ENCODE measurements around the gene EGLN1. TPM values are rescaled to one million over a fixed set of nuclear protein-coding genes. Genes with fewer than 3 reads are reported as not detected.

EGLN1 gene
- total RNA-seq, 1 donor = 44.1 TPM

DNA sequence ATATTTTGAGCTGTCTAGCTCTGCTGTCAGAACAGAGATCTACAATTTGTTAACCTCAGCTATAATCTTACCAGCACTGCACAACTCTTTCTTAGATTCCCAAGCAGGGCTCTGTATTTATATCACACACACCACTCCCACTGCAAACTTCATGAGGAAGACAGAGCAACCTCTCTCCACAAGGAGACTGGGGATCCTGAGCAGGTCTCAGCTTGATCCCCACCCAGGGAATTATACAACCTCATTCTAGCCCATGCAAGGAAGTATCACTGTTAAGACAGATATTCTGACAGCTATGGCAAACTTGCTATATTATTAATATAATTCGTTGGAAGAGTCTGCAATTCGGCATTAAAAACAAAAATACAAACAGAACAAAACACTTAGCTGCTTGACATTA, 40.4 kb downstream of the EGLN1 start:
- no peak overlapping the region for H3K4me3 ChIP-seq (ENCODE audit: low read depth, low read length)
- TF ChIP-seq, protein P1, sequence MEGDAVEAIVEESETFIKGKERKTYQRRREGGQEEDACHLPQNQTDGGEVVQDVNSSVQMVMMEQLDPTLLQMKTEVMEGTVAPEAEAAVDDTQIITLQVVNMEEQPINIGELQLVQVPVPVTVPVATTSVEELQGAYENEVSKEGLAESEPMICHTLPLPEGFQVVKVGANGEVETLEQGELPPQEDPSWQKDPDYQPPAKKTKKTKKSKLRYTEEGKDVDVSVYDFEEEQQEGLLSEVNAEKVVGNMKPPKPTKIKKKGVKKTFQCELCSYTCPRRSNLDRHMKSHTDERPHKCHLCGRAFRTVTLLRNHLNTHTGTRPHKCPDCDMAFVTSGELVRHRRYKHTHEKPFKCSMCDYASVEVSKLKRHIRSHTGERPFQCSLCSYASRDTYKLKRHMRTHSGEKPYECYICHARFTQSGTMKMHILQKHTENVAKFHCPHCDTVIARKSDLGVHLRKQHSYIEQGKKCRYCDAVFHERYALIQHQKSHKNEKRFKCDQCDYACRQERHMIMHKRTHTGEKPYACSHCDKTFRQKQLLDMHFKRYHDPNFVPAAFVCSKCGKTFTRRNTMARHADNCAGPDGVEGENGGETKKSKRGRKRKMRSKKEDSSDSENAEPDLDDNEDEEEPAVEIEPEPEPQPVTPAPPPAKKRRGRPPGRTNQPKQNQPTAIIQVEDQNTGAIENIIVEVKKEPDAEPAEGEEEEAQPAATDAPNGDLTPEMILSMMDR (IDR thresholded peaks at IDR 0.05; ENCODE audit: insufficient read depth, low read length) = no peak
- DNase-seq (ENCODE audit: low read depth) = no peak

DNA sequence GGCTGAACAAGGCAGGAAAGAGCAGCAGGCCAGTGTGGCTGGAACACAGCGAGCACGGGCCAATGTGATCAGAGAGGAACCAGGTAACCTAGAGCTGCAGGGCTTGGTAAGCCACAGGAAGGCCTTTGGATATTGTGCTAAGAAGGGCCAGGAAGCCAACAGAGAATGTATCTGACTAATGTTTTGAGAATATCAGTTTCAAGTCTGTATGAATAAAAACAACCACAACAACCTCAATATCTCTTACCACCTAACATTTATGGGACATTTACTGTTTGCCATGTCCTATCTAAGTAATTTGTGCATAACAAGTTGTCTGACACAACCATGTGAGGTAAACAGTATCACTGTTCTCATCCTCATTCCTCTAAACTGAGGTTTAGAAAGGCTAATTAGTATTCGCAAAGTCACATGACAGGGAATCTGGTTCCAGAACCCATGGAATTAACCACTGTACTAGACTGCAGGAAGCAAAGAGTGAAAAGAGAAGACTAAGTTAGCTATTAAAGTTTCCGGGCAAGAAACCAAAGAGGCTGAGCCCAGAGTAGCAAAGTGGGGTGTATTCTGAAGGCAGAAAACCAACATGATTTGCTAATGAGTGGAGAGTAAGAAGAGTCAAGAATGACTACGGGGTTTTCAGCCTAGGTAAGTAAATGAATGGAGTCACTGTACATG, 45.1 kb downstream of the EGLN1 start:
- TF ChIP-seq, protein P1 (IDR thresholded peaks at IDR 0.05; ENCODE audit: insufficient read depth, low read length) = no peak
- DNase-seq (ENCODE audit: low read depth) = no peak
- no peak overlapping the region for H3K4me3 ChIP-seq (ENCODE audit: low read depth, low read length)

DNA sequence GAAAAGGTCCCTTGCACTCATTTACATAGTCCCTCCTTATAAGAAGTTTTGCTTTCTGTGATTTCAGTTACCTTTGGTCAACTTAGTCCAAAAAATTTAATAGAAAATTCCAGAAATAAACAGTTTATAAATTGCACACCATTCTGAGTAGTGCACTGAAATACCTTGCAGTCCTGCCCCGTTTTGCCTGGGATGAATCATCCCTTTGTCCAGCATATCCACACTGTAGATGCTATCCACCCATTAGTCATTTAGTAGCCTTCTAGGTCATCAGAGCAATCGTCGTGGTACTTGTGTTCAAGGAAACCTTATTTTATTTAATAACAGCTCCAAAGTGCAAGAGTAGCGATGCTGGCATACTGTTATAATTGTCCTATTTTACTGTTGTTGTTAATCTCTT, 46.0 kb downstream of the EGLN1 start:
- no peak for DNase-seq (ENCODE audit: low read depth)
- TF ChIP-seq, protein P1 (IDR thresholded peaks at IDR 0.05; ENCODE audit: insufficient read depth, low read length) = no peak
- H3K4me3 ChIP-seq (ENCODE audit: low read depth, low read length) = no peak overlapping the region

DNA sequence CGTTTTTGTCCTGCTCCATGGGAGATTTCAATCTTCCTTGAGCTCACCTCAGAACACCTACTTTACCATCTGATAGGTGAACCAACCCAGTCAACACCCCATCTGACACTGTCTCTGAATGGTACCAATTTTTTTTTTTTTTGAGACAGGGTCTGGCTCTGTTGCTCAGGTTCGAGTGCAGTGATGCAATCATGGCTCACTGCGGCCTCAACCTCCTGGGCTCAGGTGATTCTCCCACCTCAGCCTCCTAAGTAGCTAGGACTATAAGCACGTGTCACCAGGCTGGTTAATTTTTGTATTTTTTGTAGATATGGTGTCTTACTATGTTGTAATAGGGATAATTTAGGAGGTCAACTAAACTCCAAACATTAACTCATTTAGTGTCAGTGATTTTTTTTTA, 47.7 kb downstream of the EGLN1 start:
- TF ChIP-seq, protein P1 (IDR thresholded peaks at IDR 0.05; ENCODE audit: insufficient read depth, low read length) = no peak
- no peak overlapping the region for H3K4me3 ChIP-seq (ENCODE audit: low read depth, low read length)
- DNase-seq (ENCODE audit: low read depth) = no peak

DNA sequence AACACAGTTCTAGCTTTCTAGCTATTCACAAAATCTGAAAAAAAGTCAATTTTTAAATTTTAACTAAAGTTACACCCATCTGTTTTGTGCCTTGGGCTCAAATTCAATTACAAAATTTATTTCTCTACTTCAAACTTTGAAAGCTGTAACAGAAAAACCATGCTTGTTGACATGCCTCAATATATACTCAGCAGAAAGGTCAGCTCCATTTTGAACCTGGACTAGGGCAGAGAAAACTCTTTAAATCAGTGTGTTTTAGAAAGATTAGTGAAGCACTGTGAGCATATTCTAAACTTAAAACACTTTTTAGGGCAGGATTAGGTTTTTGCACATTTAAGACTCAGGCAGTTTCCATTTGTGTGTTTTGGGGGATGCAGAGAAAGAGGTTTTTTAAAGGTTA, 49.6 kb downstream of the EGLN1 start:
- H3K4me3 ChIP-seq (ENCODE audit: low read depth, low read length) = no peak overlapping the region
- TF ChIP-seq, protein P1 (IDR thresholded peaks at IDR 0.05; ENCODE audit: insufficient read depth, low read length) = no peak
- no peak for DNase-seq (ENCODE audit: low read depth)

DNA sequence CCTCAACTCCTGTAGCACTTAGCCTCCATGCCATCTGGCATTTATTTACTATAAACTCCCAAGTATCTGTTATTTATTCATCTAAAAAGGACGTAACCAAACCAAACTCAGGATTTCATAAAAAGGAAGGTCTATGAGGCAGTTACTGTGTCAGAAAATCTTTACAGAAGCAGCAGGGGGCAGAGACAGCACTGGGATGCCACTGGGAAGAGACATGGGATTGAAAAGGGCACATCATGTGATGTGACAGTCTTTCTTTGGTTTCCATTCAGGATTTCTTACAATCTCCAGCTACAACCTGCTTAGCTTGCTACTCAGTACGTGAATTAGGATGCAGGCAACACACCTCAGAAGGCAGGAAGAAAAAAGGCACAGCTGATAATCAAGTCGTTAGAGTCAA, 52.8 kb downstream of the EGLN1 start:
- TF ChIP-seq, protein P1 (IDR thresholded peaks at IDR 0.05; ENCODE audit: insufficient read depth, low read length) = no peak
- no peak for DNase-seq (ENCODE audit: low read depth)
- H3K4me3 ChIP-seq (ENCODE audit: low read depth, low read length) = no peak overlapping the region

DNA sequence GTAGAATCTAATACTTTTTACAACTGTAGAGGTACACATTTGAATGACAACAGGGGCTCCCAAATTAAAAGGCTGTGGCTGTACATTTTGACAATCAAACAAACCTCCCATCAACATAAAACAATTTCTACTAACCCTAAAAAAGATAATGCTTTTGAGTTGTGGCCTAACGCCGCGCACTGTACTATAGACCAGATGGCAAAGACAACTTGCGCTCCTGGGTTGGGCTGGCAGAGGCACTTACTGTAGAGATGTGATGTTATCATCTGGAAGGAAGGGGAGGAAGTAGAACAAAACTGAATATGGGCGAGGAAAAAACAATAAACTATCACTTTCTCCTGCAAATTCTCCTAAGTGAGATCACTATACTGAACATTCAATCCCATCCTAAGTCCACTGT, 57.9 kb downstream of the EGLN1 start:
- TF ChIP-seq, protein P1 (IDR thresholded peaks at IDR 0.05; ENCODE audit: insufficient read depth, low read length) = no peak
- no peak for DNase-seq (ENCODE audit: low read depth)
- H3K4me3 ChIP-seq (ENCODE audit: low read depth, low read length) = no peak overlapping the region
